Mammary epithelial cell (primary cell): ENCODE measurements around the gene MRGPRG.

Experiments used
- CTCF ChIP-seq, 2 donors: IDR thresholded peaks in 1 of 2; conservative IDR thresholded peaks in 1 of 2; 2 replicates each; pipeline ENCODE4 v1.5.1; 2011 to 2012; ENCODE audit warnings: inconsistent platforms in 2 of 2, low read length in 2 of 2, mild to moderate bottlenecking in 2 of 2, control low read depth in 1 of 2, low read depth in 1 of 2; ENCODE audit not compliant: insufficient read depth in 1 of 2; ENCODE audit errors: extremely low read depth in 1 of 2
- EZH2 ChIP-seq: IDR thresholded peaks from 2 replicates; pipeline ENCODE4 v1.6.1; 2012; ENCODE audit warnings: low read length, inconsistent platforms, borderline replicate concordance

GRCh38 chr11:3214420-3214699 is 4.3 kb downstream of the MRGPRG start:
- TF ChIP-seq EZH2 (no peak), CTCF (conservative IDR thresholded peaks at IDR 0.05 in 1 of 2, IDR thresholded peaks at IDR 0.05 in 1 of 2; ENCODE audit: extremely low read depth in 1 of 2, insufficient read depth in 1 of 2, low read depth in 1 of 2, low read length in 2 of 2) (no peak)
